H1 (cell line): Measurements from ENCODE around the gene CMIP. TPM values are rescaled to one million over a fixed set of nuclear protein-coding genes. Genes with fewer than 3 reads are reported as not detected.

Experiments used
- NANOG ChIP-seq: IDR thresholded peaks from 2 replicates; pipeline ENCODE4 v1.6.1; 2011; ENCODE audit warnings: low read length, low read depth, mild to moderate bottlenecking, inconsistent platforms; ENCODE audit not compliant: insufficient read depth, poor library complexity, severe bottlenecking
- TAF1 ChIP-seq: IDR thresholded peaks from 2 replicates; pipeline ENCODE4 v1.6.1; 2011; ENCODE audit warnings: mild to moderate bottlenecking, low read depth, low read length
- polyA plus RNA-seq, 7 experiments: library from polyadenylated mRNA; depleted of rRNA in 3 of 7; stranded (reverse) in 5 of 7; unstranded in 2 of 7; fragments of >200 nt in 5 of 7; fragments of 200-250 nt in 2 of 7; gene quantifications; 1 replicate in 5 of 7; 2 replicates in 1 of 7; 4 replicates in 1 of 7; pipeline versions ENCODE4 v1.2.1 to v1.2.3, GENCODE V29; 2011 to 2013; ENCODE audit warnings: missing spikeins in 2 of 7, mixed read lengths in 2 of 7
- total RNA-seq: library from RNA; stranded (reverse); fragmentation: NEBNext Ultra II Directional; extraction: Animal tissue kit (Norgen Biotek cat#: 25700); gene quantifications from 2 replicates; pipeline ENCODE4 v1.2.1, GENCODE V29; 2021

Gene CMIP
- total and polyA plus RNA-seq, 2 of the 8 experiments (the other 6 are each of a cell fraction or from before 2014, with no cell fraction given), result 7.9 to 53.2 TPM

GRCh38 chr16:81752876-81753227 lies 308.2 kb downstream of the CMIP start (continued):
- TF ChIP-seq NANOG, result no peak
- no peak for TF ChIP-seq TAF1
